Endothelial cell (in vitro differentiated cells): ENCODE data around the gene ZFP14. TPM values are rescaled to one million over a fixed set of nuclear protein-coding genes. Genes with fewer than 3 reads are reported as not detected.

ENCODE experiments used
- DNase-seq: peaks from one replicate; pipeline ENCODE4 v3.0.0; 2021; ENCODE audit warnings: low spot score
- H3K27ac Mint-ChIP-seq: one replicate; pipeline ENCODE4 v1.8.0; 2021; ENCODE audit warnings: mixed read lengths, inconsistent platforms; ENCODE audit not compliant: unreplicated experiment
- H3K27me3 Mint-ChIP-seq: one replicate; pipeline ENCODE4 v1.8.0; 2021; ENCODE audit warnings: mild to moderate bottlenecking, moderate library complexity, mixed read lengths, inconsistent platforms; ENCODE audit not compliant: unreplicated experiment
- H3K36me3 Mint-ChIP-seq: one replicate; pipeline ENCODE4 v1.8.0; 2021; ENCODE audit warnings: mild to moderate bottlenecking, low read depth, mixed read lengths, inconsistent platforms; ENCODE audit not compliant: unreplicated experiment
- H3K4me1 Mint-ChIP-seq: one replicate; pipeline ENCODE4 v1.8.0; 2021; ENCODE audit warnings: mild to moderate bottlenecking, mixed read lengths, inconsistent platforms; ENCODE audit not compliant: unreplicated experiment
- H3K4me3 Mint-ChIP-seq: one replicate; pipeline ENCODE4 v1.8.0; 2021; ENCODE audit warnings: mild to moderate bottlenecking, mixed read lengths, inconsistent platforms; ENCODE audit not compliant: unreplicated experiment
- H3K9me3 Mint-ChIP-seq: one replicate; pipeline ENCODE4 v1.8.0; 2021; ENCODE audit warnings: mixed read lengths, inconsistent platforms; ENCODE audit not compliant: unreplicated experiment
- total RNA-seq: library from RNA; stranded (reverse); fragmentation: NEBNext Ultra II Directional; extraction: Animal tissue kit (Norgen Biotek cat#: 25700); gene quantifications from one replicate; pipeline ENCODE4 v1.2.1, GENCODE V29; 2021; ENCODE audit not compliant: unreplicated experiment
- TF ChIP-seq, protein P1 (sequence below): fragments of 200-600 bp; sonication (generic); IDR thresholded peaks from one replicate; pipeline ENCODE4 v1.5.0; 2021; ENCODE audit warnings: antibody characterized with exemption; ENCODE audit not compliant: unreplicated experiment

ZFP14 gene
- total RNA-seq, 1 donor from 2014 or later = 13.9 TPM

DNA sequence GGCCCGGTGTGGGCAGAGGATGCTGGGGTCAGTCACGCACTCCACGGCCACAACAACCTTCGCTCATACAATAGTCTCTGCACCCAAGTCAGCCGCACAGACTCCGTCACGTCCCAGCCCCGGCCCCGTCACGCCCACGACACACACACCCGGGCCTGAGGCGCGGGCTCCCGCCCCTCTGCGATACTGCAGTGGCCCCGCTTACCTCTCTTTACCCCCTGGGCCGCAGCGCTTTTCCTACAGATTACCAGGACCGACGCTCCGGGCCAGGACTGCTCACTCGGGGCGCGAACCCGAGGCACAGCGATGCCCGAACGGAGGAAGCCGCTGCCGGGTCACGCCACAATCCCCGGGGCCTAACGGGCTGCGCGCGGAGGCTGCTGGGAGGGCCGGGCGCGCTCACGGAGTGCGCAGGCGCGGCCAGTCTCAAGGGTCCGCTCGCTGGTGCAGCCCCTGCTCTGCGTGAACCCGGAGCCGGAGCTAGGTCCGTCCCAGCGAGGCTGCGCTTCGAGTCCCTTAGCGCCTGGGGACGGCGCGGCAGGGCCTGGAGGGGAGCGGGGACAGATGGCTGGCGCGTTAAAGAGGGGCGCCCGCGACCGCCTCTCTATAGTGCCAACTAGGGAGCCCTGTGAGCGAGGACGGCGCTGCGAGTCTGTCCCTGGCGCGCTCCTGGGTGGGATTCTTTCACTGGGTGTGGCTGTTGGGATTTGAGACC, 39.4 kb upstream of the ZFP14 start, which contains the start of gene ZFP82:
TSS of gene ZFP82 (minus strand) at position 358 of the 715 bp plus-strand sequence. CDS start 8,855 bp downstream, outside the sequence.
- peaks cover 8% of the 10 kb centered on the region for H3K27me3 Mint-ChIP-seq
- peaks cover 17% of the 10 kb centered on the region for H3K36me3 Mint-ChIP-seq
- TF ChIP-seq, protein P1, sequence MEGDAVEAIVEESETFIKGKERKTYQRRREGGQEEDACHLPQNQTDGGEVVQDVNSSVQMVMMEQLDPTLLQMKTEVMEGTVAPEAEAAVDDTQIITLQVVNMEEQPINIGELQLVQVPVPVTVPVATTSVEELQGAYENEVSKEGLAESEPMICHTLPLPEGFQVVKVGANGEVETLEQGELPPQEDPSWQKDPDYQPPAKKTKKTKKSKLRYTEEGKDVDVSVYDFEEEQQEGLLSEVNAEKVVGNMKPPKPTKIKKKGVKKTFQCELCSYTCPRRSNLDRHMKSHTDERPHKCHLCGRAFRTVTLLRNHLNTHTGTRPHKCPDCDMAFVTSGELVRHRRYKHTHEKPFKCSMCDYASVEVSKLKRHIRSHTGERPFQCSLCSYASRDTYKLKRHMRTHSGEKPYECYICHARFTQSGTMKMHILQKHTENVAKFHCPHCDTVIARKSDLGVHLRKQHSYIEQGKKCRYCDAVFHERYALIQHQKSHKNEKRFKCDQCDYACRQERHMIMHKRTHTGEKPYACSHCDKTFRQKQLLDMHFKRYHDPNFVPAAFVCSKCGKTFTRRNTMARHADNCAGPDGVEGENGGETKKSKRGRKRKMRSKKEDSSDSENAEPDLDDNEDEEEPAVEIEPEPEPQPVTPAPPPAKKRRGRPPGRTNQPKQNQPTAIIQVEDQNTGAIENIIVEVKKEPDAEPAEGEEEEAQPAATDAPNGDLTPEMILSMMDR = no peak
- peak; percentile 89 for DNase-seq
- H3K4me3 Mint-ChIP-seq = peak within 1 kb of the TSS; percentile 96
- peaks cover 18% of the 10 kb centered on the region for H3K4me1 Mint-ChIP-seq
- no peaks in the 10 kb centered on the region for H3K9me3 Mint-ChIP-seq
- H3K27ac Mint-ChIP-seq = peak within 1 kb of the TSS; percentile 88

DNA sequence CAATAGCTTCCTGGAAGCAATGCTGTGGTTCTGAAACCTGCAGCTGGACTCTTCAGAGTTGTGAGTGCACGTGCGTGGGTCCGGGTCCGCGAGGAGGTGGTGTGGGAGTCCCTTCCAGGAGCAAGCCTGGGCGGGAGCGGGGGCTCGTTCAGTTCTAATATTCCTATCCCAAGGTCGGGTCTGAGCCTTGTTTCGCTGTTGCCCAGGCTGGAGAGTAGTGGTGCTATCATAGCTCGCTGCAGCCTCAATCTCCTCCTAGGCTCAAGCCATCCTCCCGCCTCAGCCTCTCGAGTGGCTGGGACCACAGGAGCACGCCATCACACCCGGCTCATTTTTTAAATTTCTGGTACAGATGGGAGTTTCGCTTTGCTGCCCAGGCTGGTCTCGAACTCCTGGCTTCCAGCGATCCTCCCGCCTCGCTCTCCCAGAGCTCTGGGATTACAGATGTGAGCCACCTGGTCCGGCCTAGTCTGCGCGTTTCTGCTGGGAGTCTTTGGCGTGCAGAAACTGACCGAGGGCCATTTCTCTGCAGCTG, 38.8 kb upstream of the ZFP14 start:
- TF ChIP-seq, protein P1 = no peak
- peak; percentile 6 for DNase-seq
- Mint-ChIP-seq H3K4me3 (peak overlapping the region; percentile 96), H3K9me3 (no peaks in the 10 kb centered on the region), H3K27ac (peak overlapping the region; percentile 88), H3K27me3 (peaks cover 8% of the 10 kb centered on the region), H3K4me1 (peaks cover 18% of the 10 kb centered on the region), H3K36me3 (peaks cover 23% of the 10 kb centered on the region)

DNA sequence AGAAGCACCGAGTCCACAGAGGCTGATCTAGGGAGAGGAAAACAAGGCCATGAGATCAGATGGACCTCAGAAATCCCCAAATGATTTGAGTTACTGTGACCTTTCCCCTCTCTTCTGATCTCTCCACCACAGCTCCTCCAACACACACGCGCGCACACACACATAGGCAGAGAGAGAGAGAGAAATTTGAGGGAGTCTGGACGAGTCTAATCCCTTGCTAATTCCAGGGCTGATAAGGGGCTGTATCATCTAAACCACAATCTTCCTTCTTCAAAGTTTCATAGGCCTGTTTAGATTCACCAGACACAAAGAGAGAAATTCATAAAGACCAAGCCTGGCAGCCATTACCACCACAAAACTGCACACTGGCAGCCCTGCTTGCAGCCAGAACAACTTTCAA, 30.8 kb upstream of the ZFP14 start:
- Mint-ChIP-seq H3K9me3 (peaks cover 5% of the 10 kb centered on the region), H3K27me3 (no peaks in the 10 kb centered on the region), H3K36me3 (peaks cover 51% of the 10 kb centered on the region), H3K4me3 (peak overlapping the region; percentile 33), H3K4me1 (peaks cover 11% of the 10 kb centered on the region), H3K27ac (no peak overlapping the region)
- TF ChIP-seq, protein P1 = no peak
- DNase-seq = no peak

DNA sequence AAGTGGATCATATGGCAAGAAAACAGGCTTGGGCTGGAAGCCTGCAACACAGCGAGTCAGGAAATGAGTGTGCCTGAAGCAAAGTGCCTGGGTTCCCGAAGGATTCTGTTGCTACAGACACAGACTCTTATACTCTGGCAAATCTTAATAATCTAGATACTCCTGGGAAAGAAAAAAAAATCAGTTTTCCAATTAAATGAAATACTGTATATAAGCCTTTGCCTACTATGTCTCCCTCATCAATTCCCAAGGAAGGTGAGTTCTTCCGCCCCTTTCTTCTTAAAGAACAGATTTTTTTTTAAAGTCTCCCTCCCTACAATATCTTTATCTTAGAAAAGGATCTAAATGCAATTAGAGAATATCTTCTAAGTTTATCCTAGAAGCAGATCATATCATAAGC, 29.1 kb upstream of the ZFP14 start:
- peak overlapping the region; percentile 78 for H3K4me3 Mint-ChIP-seq
- peak overlapping the region; percentile 51 for H3K27ac Mint-ChIP-seq
- DNase-seq = no peak
- TF ChIP-seq, protein P1 = no peak
- H3K4me1 Mint-ChIP-seq = peaks cover 13% of the 10 kb centered on the region
- H3K27me3 Mint-ChIP-seq = no peaks in the 10 kb centered on the region
- peaks cover 58% of the 10 kb centered on the region for H3K36me3 Mint-ChIP-seq
- peaks cover 5% of the 10 kb centered on the region for H3K9me3 Mint-ChIP-seq

DNA sequence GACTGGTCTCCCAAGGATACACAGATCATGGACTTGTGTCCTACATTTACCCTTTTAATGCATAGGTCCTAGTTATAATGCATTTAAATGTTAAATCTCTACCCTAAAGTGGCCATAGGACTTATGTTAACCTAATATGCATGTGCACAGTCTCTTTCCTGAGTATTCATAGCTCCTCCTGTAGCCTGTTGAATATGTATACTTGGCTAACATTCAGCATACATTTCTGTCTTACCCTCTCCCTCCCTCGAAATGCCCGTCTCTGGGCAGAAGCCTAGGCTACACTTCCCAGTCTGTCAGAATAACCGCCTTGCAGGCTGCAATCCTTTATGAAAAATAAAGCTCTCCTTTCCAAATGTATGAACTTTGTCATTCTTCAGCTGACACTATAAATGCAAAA, 25.5 kb upstream of the ZFP14 start:
- TF ChIP-seq, protein P1 = no peak
- no peak for DNase-seq
- H3K27ac Mint-ChIP-seq = no peak overlapping the region
- peaks cover 13% of the 10 kb centered on the region for H3K4me1 Mint-ChIP-seq
- no peaks in the 10 kb centered on the region for H3K27me3 Mint-ChIP-seq
- peaks cover 64% of the 10 kb centered on the region for H3K36me3 Mint-ChIP-seq
- H3K4me3 Mint-ChIP-seq = peak overlapping the region; percentile 34
- H3K9me3 Mint-ChIP-seq = peaks cover 5% of the 10 kb centered on the region
